ENCODE results near the gene SECTM1.

The SECTM1 gene

DNA sequence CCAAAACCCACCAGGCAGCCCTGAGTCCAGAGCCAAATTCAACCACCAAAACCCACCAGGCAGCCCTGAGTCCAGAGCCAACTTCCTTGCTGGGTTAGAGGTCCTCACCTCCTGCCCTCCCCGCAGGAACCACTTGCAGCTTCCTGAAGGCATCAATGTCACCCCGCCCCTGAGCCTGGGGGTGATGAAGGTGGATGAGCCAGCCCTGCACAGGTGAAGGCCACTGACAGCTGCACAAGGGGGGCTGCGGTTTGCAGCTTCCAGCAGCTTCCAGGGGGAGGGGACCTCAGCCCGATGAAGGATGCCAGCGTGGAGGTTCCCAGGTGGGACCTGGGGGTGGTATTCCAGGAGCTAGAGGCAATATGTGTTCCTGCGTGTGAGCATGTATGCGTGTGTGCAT, 52.5 kb downstream of the SECTM1 start:
- ATAC-seq (no peak), DNase-seq (no peak)

DNA sequence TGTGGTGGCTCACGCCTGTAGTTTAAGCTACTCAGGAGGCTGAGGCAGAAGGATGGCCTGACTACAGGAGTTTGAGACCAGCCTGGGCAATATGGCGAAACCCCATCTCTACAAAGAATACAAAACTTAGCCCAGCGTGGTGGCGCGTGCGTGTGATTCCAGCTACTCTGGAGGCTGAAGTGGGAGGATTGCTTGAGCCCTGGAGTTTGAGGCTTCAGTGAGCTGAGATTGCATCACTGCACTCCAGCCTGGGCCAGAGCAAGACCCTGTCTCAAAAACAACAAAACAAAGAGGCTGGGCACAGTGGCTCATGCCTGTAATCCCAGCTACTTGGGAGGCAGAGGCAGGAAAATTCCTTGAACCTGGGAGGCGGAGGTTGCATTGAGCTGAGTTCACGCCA, 53.0 kb downstream of the SECTM1 start:
- no peak for ATAC-seq
- DNase-seq, result no peak

DNA sequence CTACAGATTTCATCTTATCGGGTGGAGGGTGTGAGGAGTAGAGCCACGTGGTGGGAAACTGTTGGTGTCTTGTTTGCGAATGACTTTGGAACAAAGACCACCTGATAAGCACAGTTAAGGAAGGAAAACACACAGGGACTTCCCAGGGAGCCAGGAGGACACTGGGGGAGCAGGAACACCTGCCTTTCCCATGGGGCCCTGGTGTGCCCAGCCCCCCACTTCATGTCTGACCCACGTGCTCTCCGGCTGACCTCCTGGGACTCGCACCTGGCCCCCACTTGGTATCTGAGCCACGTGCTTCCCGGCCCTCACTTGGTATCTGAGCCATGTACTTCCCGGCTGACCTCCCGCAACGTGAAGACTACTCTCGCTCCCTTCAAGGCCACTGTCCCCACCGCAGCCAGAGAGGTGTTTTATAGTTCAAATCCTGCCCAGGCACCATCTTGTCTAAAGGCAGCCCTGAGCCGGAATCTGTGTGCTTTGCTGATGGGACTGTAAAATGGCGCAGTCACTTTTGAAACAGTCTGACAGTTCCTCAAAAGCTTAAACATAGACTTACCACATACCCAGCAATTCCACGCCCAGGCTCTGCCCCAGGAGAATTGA, 54.7 kb downstream of the SECTM1 start:
- ATAC-seq (no peak), DNase-seq (no peak)

DNA sequence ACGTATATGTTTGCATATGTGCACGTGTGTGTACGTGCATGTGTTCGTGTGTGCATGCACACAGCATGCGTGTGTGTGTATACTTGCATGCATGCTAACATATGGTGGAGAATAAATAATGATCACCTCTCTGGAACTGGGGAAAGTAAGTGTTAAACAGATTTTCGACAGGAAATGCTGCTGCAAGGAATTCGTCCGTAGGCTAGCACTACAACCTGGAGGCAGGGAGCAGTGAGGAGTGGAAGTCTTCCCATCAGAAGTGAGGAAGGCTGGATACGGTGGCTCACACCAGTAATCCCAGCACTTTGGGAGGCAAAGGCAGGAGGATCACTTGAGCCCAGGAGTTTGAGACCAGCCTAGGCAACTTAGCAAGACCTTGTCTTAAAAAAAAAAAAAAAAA, 55.3 kb downstream of the SECTM1 start:
- no peak for DNase-seq
- no peak for ATAC-seq

DNA sequence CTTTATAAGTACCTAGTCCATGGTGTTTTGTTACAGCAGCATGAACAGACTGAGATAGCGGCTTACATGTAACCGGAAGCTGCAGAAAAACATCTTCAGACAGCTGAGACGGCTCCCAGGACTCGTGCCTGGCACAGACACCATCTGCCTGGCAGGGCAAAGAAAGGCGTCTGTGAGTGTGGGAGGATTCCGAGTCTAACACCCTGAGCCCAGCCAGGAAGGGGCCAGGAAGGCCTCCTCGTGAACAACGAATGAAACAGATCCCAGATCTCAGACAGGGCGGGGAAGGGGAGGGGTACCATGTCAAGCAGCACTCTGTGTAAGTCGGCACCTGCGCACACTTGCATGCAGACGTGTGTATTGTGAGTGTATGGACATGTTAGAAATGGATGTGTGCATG, 55.7 kb downstream of the SECTM1 start:
- ATAC-seq, result no peak
- no peak for DNase-seq

DNA sequence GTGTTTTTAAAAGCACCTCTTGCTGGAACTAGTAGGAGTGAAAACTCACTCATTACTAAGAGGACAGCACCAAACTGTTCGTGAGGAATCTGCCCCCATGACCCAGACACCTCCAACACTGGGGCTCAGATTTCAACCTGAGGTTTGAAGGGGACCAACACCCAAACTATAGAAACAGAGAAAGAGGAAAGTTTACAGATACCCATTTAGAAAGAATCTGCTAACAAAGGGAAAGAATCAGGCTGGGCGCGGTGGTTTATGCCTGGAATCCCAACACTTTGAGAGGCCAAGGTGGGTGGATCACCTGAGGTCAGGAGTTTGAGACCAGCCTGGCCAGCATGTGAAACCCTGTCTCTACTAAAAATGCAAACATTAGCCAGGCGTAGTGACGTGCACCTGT, 56.6 kb downstream of the SECTM1 start:
- DNase-seq (no peak), ATAC-seq (no peak)

DNA sequence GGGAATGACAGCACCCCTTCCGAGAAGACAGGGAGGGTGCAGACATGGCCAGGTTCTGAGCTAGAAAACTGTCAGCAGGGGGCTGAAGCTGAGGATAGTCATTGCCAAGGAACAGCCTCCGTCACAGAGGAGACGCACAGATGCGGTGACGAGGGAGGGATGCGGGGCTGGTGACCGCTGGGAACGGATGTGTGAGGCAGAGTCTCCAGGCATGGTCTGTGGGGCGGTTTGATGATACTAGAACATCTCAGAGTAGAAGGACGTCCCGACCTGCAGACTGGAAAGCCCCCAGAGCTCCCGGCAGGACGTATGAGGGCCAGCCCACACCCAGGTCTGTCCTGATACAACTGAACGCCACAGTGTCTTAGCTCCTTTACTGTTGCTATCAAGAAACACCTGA, 58.2 kb downstream of the SECTM1 start:
- DNase-seq (no peak), ATAC-seq (no peak)

DNA sequence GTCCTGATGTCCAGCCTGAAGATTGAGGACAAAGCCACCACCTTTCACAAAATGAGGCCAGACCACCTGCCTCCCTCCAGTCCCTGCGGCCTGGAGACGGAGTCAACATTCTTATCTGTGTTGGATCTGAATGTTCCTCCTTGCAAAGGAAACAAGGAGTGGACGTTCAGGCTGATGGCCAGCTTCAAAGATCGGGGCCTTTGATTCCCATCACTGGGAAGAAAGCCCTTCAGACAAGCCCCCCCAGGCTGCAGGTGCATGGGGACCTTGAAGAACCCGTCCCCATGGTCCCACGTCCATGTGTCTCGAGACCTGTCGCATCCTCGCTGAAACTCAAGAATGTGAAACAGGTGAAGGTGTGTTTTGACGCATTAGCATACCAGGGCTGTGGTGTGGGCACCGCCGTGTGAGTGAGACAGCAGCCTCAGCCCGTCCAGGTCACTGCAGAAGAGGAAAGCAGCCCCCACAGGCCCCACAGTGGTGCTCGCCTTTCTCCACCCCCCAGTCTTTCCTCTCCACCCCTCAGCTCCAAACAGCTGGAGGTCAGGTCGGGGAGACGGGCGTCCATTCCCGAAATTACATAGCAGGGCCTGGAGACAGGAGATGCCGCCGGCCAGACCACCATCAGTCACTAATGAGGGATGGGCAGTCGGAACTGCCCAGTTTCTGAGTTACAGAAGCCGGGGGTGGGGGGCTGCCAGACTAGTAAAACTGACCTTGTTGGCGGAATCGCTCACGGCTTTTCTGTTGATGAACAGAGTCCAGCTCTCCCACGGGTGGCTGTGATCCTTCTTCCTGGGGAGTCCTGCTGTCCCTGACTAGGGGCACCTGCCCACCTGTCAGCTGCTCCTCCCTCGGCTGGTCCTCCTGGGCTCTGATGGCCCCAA, 59.2 kb downstream of the SECTM1 start:
- DNase-seq (no peak), ATAC-seq (no peak)

DNA sequence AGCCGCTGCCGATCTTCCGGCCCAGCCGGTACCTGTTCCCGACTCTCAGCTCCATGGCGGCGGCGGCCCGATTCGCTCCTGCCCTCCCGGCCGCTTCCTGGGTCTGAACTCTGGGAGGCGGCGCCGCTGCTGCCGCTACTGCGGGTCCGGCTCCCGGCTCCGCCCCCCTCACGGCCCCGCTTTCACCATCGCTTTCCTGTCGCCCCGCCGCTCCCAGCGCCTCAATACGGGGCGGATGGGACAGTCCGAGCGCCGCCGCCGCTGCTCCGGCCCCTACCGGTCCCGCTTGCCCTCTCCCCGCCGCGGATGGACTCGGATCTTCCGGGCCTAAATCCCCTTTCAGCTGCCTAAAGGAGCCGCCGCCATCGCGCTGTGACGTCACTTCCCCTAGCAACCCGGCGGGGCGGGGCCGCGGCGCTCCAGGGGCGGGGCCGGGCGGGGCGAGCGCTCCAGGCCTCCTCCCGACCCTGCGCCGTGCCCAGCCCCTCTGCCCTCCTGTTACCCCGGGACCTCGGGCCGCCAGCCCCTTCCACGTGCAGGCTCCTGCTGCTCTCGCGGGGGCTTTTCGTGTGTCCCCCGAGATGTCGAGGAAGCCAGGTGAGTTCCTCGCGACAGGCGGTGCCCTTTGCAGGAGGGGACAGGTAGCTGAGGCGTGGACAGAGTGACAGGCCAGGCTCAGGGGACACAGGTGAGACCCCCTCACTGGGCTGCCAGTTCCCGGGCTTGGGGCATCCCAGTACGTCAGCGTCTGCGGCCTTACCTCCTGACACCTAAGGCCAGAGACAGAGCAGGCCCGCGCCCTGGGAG, 60.0 kb downstream of the SECTM1 start, which contains the start of gene CSNK1D:
Gene CSNK1D, minus strand, starts transcription at position 374 of the 807 bp plus-strand sequence. Its CDS starts 319 bp downstream, at position 55.
- peak; percentile 84 for ATAC-seq

DNA sequence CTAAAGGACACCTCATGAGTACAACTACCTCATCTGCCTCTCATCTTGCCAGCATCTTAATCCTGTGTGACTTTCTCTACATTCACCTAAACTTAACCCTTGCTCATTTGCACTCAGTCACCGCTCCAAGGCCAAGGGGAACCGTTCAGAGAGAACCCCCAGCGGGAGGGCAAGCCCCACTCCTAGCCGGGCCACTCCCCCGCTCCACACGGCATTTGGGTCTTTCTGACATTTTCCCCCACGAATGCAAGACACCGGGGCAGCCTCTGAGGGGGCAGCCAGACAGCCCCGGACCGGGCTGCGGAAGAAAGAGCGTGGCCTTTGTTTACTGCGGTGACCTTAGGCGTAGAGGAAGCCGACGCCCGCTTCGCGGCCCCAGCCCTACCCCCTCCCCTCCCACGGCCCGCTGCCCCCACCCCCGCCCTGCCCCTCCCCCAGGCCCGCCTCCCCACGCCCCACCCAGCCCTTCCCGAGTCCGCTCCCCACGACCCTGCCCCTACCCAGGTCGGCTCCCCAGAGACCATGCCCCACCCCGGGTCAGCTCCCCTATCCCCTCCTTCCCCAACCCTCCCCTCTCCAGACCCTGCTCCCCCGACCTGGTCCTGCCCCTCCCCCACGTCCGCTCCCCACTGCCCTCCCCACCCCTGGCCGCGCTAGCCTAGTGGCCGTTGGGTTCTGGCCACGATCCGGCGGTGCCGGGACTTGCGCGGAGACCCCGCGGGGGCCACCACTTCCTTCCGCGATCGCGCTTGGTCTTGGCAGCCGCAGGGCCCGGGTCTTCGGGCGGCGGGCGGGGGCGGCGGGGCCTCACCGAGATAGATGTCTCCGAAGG, 60.9 kb downstream of the SECTM1 start:
- ATAC-seq (peak; percentile 34), DNase-seq (peak; percentile 43)

More for the DNA sequence above, 60.0 kb downstream of the SECTM1 start, which contains the start of gene CSNK1D:
- DNase-seq, result peak; percentile 96

DNA sequence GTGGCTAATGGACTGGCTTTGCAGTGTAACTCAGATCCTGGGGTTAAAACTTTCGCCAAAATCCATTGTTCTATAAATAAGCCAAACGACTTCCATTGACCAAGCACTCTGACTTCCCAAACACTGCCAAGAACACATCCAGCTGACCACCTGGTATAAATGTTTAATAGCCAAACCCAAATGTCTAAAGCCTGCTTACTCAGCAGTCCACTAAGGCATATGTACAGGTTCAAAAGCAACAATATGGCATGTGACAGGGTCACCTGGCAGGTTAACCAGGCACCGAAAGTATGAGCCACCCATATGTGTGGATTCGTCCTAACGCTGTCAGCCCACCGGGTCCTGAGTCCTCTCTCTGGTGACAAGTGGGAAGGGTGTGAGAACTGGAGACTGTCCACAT, 62.2 kb downstream of the SECTM1 start:
- DNase-seq (no peak), ATAC-seq (no peak)

Measured in stimulated activated naive CD8-positive, alpha-beta T cell treated with anti-CD3 and anti-CD28 coated beads, Interleukin-15, Interleukin-2, amounts not matched to agents 100 U/mL and 50 U/mL, for 24 hours (primary cell).